Endothelial cell of umbilical vein (primary cell): Measurements from ENCODE around the gene ABHD11.

ENCODE experiments used
- CTCF ChIP-seq, 2 donors: IDR thresholded peaks; 1 replicate in 1 of 2; 2 replicates in 1 of 2; pipeline ENCODE4 v1.5.1; 2011; ENCODE audit warnings: low read length in 2 of 2, mild to moderate bottlenecking in 2 of 2, moderate library complexity in 2 of 2, control low read depth in 1 of 2, inconsistent platforms in 1 of 2, low read depth in 1 of 2; ENCODE audit not compliant: insufficient read depth in 1 of 2; ENCODE audit errors: extremely low read depth in 1 of 2
- EZH2 ChIP-seq: IDR thresholded peaks from 2 replicates; pipeline ENCODE4 v1.6.1; 2012; ENCODE audit warnings: borderline replicate concordance, low read depth, mild to moderate bottlenecking, moderate library complexity, low read length, inconsistent platforms; ENCODE audit not compliant: severe bottlenecking
- FOS ChIP-seq: IDR thresholded peaks from 2 replicates; pipeline ENCODE4 v1.6.1; 2011; ENCODE audit warnings: mild to moderate bottlenecking, low read length, moderate library complexity, borderline replicate concordance; ENCODE audit not compliant: insufficient read depth
- GATA2 ChIP-seq: IDR thresholded peaks from 2 replicates; pipeline ENCODE4 v1.7.0; 2011; ENCODE audit warnings: low read depth, mild to moderate bottlenecking, moderate library complexity, mixed read lengths, low read length; ENCODE audit not compliant: insufficient read length, insufficient read depth
- JUN ChIP-seq: IDR thresholded peaks from 2 replicates; pipeline ENCODE4 v1.6.1; 2011; ENCODE audit warnings: borderline replicate concordance, low read depth; ENCODE audit not compliant: insufficient read length, insufficient read depth
- MAX ChIP-seq: IDR thresholded peaks from 2 replicates; pipeline ENCODE4 v1.6.1; 2011; ENCODE audit not compliant: insufficient read depth, insufficient read length
- MYC ChIP-seq: IDR thresholded peaks from one replicate; pipeline ENCODE4 v1.6.1; 2011; ENCODE audit warnings: mild to moderate bottlenecking, low read depth, low read length
- POLR2A ChIP-seq: IDR thresholded peaks from 2 replicates; pipeline ENCODE4 v1.6.1; 2012; ENCODE audit warnings: low read depth, mild to moderate bottlenecking, control low read depth, low read length
- POLR2AphosphoS5 ChIP-seq: IDR thresholded peaks from 2 replicates; pipeline ENCODE4 v1.6.1; 2012; ENCODE audit warnings: low read depth, mild to moderate bottlenecking, control low read depth, low read length, moderate library complexity; ENCODE audit not compliant: insufficient read depth

- TF ChIP-seq CTCF (IDR thresholded peaks at IDR 0.05; ENCODE audit: extremely low read depth in 1 of 2, insufficient read depth in 1 of 2, low read depth in 1 of 2, low read length in 2 of 2) (no peak), MYC (no peak), POLR2AphosphoS5 (no peak), POLR2A (no peak), MAX (no peak), EZH2 (no peak), GATA2 (no peak), FOS (no peak), JUN (no peak)
These were observed 24.0 kb upstream of the ABHD11 start for GRCh38 chr7:73762659-73762999.
